Measurements from ENCODE around the gene MGMT.

DNA sequence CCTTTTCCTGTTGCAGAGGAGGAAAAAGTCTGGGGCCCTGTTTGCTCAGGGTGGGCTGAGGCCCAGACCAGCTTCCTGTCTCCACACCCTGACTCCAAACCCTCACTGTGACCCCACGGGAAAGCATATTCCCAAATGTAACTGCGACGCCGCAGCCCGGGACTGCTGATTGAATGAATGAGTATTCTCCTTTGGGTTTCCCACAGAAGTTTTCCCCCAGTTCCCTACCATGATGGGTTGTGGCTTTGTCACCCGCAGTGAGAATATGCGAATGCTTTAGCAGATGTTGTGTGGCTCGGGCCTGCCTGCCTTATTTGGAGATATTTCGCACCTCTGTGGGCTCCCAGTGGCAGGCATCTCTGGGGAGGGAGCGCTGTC, 50.6 kb downstream of the MGMT start:
- TF ChIP-seq, protein P1, sequence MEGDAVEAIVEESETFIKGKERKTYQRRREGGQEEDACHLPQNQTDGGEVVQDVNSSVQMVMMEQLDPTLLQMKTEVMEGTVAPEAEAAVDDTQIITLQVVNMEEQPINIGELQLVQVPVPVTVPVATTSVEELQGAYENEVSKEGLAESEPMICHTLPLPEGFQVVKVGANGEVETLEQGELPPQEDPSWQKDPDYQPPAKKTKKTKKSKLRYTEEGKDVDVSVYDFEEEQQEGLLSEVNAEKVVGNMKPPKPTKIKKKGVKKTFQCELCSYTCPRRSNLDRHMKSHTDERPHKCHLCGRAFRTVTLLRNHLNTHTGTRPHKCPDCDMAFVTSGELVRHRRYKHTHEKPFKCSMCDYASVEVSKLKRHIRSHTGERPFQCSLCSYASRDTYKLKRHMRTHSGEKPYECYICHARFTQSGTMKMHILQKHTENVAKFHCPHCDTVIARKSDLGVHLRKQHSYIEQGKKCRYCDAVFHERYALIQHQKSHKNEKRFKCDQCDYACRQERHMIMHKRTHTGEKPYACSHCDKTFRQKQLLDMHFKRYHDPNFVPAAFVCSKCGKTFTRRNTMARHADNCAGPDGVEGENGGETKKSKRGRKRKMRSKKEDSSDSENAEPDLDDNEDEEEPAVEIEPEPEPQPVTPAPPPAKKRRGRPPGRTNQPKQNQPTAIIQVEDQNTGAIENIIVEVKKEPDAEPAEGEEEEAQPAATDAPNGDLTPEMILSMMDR (conservative IDR thresholded peaks at IDR 0.05) = no peak
- no peak for TF ChIP-seq EZH2 (IDR thresholded peaks at IDR 0.05; ENCODE audit: low read depth)

All from PC-9 (cell line).